GM12872 (cell line): ENCODE data around the gene ARID1B.

Experiments used
- CTCF ChIP-seq: IDR thresholded peaks from 3 replicates; pipeline ENCODE4 v1.5.1; 2011; ENCODE audit warnings: low read depth, mild to moderate bottlenecking, low read length, moderate library complexity; ENCODE audit not compliant: insufficient read depth

The ARID1B gene

GRCh38 chr6:156842598-156843250 is 65.5 kb downstream of the ARID1B start:
- TF ChIP-seq CTCF, result no peak

GRCh38 chr6:156844089-156844488 is 66.9 kb downstream of the ARID1B start:
- TF ChIP-seq CTCF, result no peak

- no peak for TF ChIP-seq CTCF
Observed at GRCh38 chr6:156845454-156846155, 68.4 kb downstream of the ARID1B start.

- no peak for TF ChIP-seq CTCF
Observed at GRCh38 chr6:156846845-156847599, 69.8 kb downstream of the ARID1B start.

- TF ChIP-seq CTCF, result no peak
Observed at GRCh38 chr6:156848123-156848522, 70.9 kb downstream of the ARID1B start.

GRCh38 chr6:156848533-156848932 is 71.4 kb downstream of the ARID1B start:
- TF ChIP-seq CTCF, result no peak

GRCh38 chr6:156849806-156850205 is 72.6 kb downstream of the ARID1B start:
- TF ChIP-seq CTCF, result no peak
